Colonic mucosa (tissue), 4 donors: ENCODE results near the gene LRRC70. TPM values are rescaled to one million over a fixed set of nuclear protein-coding genes. Genes with fewer than 3 reads are reported as not detected.
"Not testable (repeated sequence)": the region's sequence is repeated elsewhere in the genome, so short reads cannot be mapped to it uniquely, and the experiment has no call there.

Experiments used
- DNase-seq: peaks from one replicate; pipeline ENCODE4 v3.0.0-alpha.2; 2020
- H3K27ac ChIP-seq: fragments of 200-600 bp; one replicate; pipeline ENCODE4 v1.8.0; 2021
- H3K27me3 ChIP-seq: fragments of 200-600 bp; one replicate; pipeline ENCODE4 v1.8.0; 2021
- H3K36me3 ChIP-seq: fragments of 200-600 bp; one replicate; pipeline ENCODE4 v1.8.0; 2021
- H3K4me1 ChIP-seq: fragments of 200-600 bp; one replicate; pipeline ENCODE4 v1.8.0; 2021; ENCODE audit warnings: mild to moderate bottlenecking
- H3K4me3 ChIP-seq: fragments of 200-600 bp; one replicate; pipeline ENCODE4 v1.8.0; 2021
- H3K9ac ChIP-seq, 2 donors: one replicate each; pipeline ENCODE4 v1.7.0; 2013; ENCODE audit warnings: control low read depth in 2 of 2, low read depth in 2 of 2, low read length in 2 of 2
- H3K9me3 ChIP-seq: fragments of 200-600 bp; one replicate; pipeline ENCODE4 v1.8.0; 2021
- CTCF ChIP-seq: fragments of 200-600 bp; IDR thresholded peaks from one replicate; pipeline ENCODE4 v1.8.0; 2022; ENCODE audit warnings: antibody characterized with exemption, mild to moderate bottlenecking
- intact Hi-C: fragments of 100-400 bp; cut with DNase I; formaldehyde crosslinking; loops from one replicate; pipeline ENCODE4 v1.14.1; 2022
- total RNA-seq, 2 donors: library from RNA; stranded (reverse); fragmentation: NEBNext Ultra II Directional in 1 of 2; extraction: Animal tissue kit (Norgen Biotek cat#: 25700) in 1 of 2; gene quantifications; one replicate each; pipeline ENCODE4 v1.2.1, GENCODE V29; 2021
- donor health status: healthy.
- donor health status: DM: no; HTN: no; CAD: no.
- donor health status: DM: no; HTN: no; CAD: no.

The LRRC70 gene
- total RNA-seq, 2 donors from 2014 or later = 1.0 to 2.7 TPM

DNA sequence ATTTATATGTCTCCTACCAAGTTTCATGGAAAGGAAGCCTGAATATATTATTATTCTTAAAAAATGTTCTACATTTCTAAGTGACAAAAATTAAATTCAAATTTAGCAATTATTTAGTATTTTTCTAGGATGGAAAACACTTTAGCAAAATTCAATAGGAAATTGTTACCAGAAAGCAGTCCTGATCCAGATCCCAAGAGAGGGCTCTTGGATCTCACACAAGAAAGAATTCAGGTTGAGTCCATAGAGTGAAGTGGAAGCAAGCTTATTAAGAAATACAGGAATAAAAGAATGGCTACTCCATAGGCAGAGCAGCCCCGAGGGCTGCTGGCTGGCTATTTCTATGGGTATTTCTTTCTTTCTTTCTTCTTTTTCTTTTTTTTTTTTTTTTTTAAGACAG, 44.7 kb downstream of the LRRC70 start:
- Histone ChIP-seq H3K4me3 (no peak overlapping the region), H3K27me3 (no peaks in the 10 kb centered on the region), H3K27ac (no peak overlapping the region), H3K4me1 (no peaks in the 10 kb centered on the region), H3K36me3 (no peaks in the 10 kb centered on the region), H3K9ac (no peak overlapping the region), H3K9me3 (no peaks in the 10 kb centered on the region)
- DNase-seq = no peak
- intact Hi-C loops = no loop called here
- TF ChIP-seq CTCF = no peak

GRCh38 chr5:62624436-62624835, 45.8 kb downstream of the LRRC70 start:
- H3K4me3 ChIP-seq, H3K27ac ChIP-seq, DNase-seq, H3K36me3 ChIP-seq, intact Hi-C loops, H3K27me3 ChIP-seq, H3K9ac ChIP-seq, H3K4me1 ChIP-seq, H3K9me3 ChIP-seq: not testable (repeated sequence)

DNA sequence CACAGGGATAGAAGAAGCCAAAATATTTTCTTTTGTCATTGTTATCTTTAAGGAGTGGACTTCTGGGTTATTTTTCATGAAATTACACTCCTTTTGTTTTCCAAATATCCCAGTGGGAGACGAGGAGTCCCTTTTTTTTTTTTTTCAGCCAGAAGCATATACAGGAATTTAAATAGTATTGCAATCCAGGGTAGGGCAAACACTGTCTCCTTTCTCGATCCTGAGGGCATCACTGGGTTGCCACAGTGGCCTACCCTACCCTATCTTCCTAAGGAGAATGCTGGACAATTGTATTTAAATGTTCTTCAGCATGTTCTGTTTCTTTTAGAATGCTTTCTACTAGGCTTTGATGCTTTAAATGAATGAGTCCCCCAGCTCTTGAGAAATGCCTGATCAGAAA, 47.9 kb downstream of the LRRC70 start:
- TF ChIP-seq CTCF = no peak
- Histone ChIP-seq H3K4me1 (no peaks in the 10 kb centered on the region), H3K36me3 (no peaks in the 10 kb centered on the region), H3K9ac (no peak overlapping the region), H3K4me3 (no peak overlapping the region), H3K27me3 (no peaks in the 10 kb centered on the region), H3K27ac (no peak overlapping the region), H3K9me3 (no peaks in the 10 kb centered on the region)
- no peak for DNase-seq
- intact Hi-C loops = no loop called here

DNA sequence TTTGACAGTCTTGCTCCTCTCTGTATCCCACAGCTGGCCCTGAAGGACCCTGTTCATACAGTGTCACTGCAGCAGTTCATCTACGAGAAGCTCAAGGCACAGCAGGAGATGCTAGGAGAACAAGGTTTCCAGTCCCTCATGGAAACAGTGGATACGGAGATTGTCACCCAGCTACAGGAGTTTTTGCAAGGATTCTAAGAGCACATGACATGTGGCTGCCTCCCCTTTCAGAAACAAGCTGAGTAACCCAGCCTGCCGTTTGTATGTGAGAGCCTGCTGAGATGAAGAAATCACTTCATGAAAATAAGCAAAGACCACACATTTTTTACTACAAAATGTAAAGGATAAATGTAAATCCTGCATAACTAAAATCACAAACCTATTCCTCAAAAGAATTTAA, 48.5 kb downstream of the LRRC70 start:
- intact Hi-C loops = no loop called here
- no peak for TF ChIP-seq CTCF

DNA sequence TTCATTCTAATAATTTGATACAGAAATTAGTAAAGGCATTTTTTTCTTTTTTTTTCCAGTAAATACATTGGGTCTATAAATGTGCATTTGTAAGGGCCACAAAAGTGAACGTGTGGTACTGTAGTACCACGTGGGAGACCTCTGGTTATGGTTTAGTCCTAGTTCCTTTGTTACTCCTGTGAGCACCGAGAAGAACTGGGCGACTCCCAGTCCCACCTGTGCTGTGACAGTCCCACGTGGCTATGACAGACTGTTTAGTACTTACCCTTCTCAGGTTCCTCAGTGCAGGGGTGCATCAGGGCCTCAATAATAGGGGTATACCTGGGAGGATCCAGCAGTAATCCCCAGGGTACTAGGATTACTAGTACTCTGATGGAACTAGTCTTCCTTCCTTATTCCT, 49.3 kb downstream of the LRRC70 start:
- no peak for DNase-seq
- H3K27me3 ChIP-seq = no peaks in the 10 kb centered on the region
- TF ChIP-seq CTCF = no peak
- H3K27ac ChIP-seq = no peak overlapping the region
- intact Hi-C loops = no loop called here
- H3K36me3 ChIP-seq = no peaks in the 10 kb centered on the region
- no peaks in the 10 kb centered on the region for H3K9me3 ChIP-seq
- H3K9ac ChIP-seq = no peak overlapping the region
- no peak overlapping the region for H3K4me3 ChIP-seq
- H3K4me1 ChIP-seq = no peaks in the 10 kb centered on the region

More for the DNA sequence above, 48.5 kb downstream of the LRRC70 start:
- Histone ChIP-seq H3K36me3 (no peaks in the 10 kb centered on the region), H3K4me1 (no peaks in the 10 kb centered on the region), H3K27me3 (no peaks in the 10 kb centered on the region), H3K9me3 (no peaks in the 10 kb centered on the region), H3K27ac (no peak overlapping the region), H3K4me3 (no peak overlapping the region), H3K9ac (no peak overlapping the region)
- DNase-seq = no peak

Other genes with a start within 250 kb of the LRRC70 start
- 10 to 100 TPM; 12.4 to 15.2 TPM for gene DIMT1, start 174.9 kb upstream of the LRRC70 start, total RNA-seq
- 10 to 100 TPM; 17.5 to 39.8 TPM for gene IPO11, start 166.1 kb upstream of the LRRC70 start, total RNA-seq